K562 (cell line): ENCODE measurements around the gene CRLF1. TPM values are rescaled to one million over a fixed set of nuclear protein-coding genes. Genes with fewer than 3 reads are reported as not detected.

Experiments
- DMBX1 ChIP-seq: fragments of 250-450 bp; sonication (Bioruptor Pico); IDR thresholded peaks from 2 replicates; pipeline ENCODE4 v1.8.0; 2022; ENCODE audit warnings: inconsistent platforms, mild to moderate bottlenecking, moderate library complexity, borderline replicate concordance
- ELF1 ChIP-seq: fragments of 200-800 bp; sonication (Bioruptor generic); IDR thresholded peaks from 2 replicates; pipeline ENCODE4 v1.6.1; 2016; ENCODE audit warnings: missing genetic modification characterization, missing compliant biosample characterization
- ETV5 ChIP-seq: sonication (generic); formaldehyde crosslinking; IDR thresholded peaks from 2 replicates; pipeline ENCODE4 v1.4.0; 2020; ENCODE audit warnings: low read depth, mild to moderate bottlenecking, missing genetic modification reagents
- HNRNPL ChIP-seq: fragments of 200-400 bp; formaldehyde crosslinking; IDR thresholded peaks from 2 replicates; pipeline ENCODE4 v1.6.1; 2017; ENCODE audit warnings: low read depth, mild to moderate bottlenecking, low read length
- ILF3 ChIP-seq: fragments of 450-650 bp; IDR thresholded peaks from 2 replicates; pipeline ENCODE4 v1.6.1; 2018; ENCODE audit warnings: antibody characterized with exemption, mild to moderate bottlenecking, moderate library complexity, borderline replicate concordance
- JUND ChIP-seq, 2 experiments: IDR thresholded peaks; 2 replicates in 1 of 2; 3 replicates in 1 of 2; pipeline ENCODE4 v1.6.1; 2011; ENCODE audit warnings: borderline replicate concordance in 2 of 2, low read depth in 2 of 2, low read length in 2 of 2, improper control_type of control experiment in 1 of 2, missing biosample characterization in 1 of 2, missing genetic modification characterization in 1 of 2, missing genetic modification reagents in 1 of 2
- KLF1 ChIP-seq: fragments of 450-650 bp; IDR thresholded peaks from 2 replicates; pipeline ENCODE4 v1.6.1; 2016; ENCODE audit warnings: missing genetic modification characterization, missing compliant biosample characterization
- PHF21A ChIP-seq: fragments of 450-650 bp; IDR thresholded peaks from 2 replicates; pipeline ENCODE4 v1.6.1; 2017; ENCODE audit warnings: low read depth, borderline replicate concordance
- THRA ChIP-seq: fragments of 450-650 bp; IDR thresholded peaks from 2 replicates; pipeline ENCODE4 v1.6.1; 2017; ENCODE audit warnings: mild to moderate bottlenecking, moderate library complexity
- YY1 ChIP-seq, 3 experiments: IDR thresholded peaks; 2 replicates each; pipeline ENCODE4 v1.6.1; 2011; ENCODE audit warnings: low read length in 2 of 3, mild to moderate bottlenecking in 2 of 3, moderate library complexity in 2 of 3, borderline replicate concordance in 1 of 3, control low read depth in 1 of 3, low read depth in 1 of 3; ENCODE audit not compliant: insufficient read depth in 3 of 3, insufficient replicate concordance in 2 of 3, control insufficient read depth in 1 of 3, insufficient read length in 1 of 3; ENCODE audit errors: extremely low read depth in 1 of 3
- ZNF146 ChIP-seq: IDR thresholded peaks from one replicate; pipeline ENCODE4 v1.6.1; 2018; ENCODE audit warnings: missing compliant biosample characterization; ENCODE audit not compliant: unreplicated experiment
- ZNF24 ChIP-seq: fragments of 450-650 bp; IDR thresholded peaks from 2 replicates; pipeline ENCODE4 v1.6.1; 2016
- ZNF324 ChIP-seq: fragments of 250-450 bp; sonication (Bioruptor Pico); IDR thresholded peaks from 2 replicates; pipeline ENCODE4 v1.4.0; 2020; ENCODE audit warnings: mild to moderate bottlenecking
- ZNF740 ChIP-seq, 3 experiments: fragments of 200-800 bp in 1 of 3; sonication (Bioruptor generic) in 1 of 3; sonication (generic) in 1 of 3; formaldehyde crosslinking in 1 of 3; IDR thresholded peaks; 2 replicates each; pipeline versions ENCODE4 v1.6.1 to v1.8.0; 2016 to 2022; ENCODE audit warnings: mild to moderate bottlenecking in 2 of 3, missing compliant biosample characterization in 2 of 3, missing genetic modification characterization in 2 of 3, missing genetic modification reagents in 1 of 3
- ZNF76 ChIP-seq: fragments of 250-450 bp; sonication (Bioruptor Pico); IDR thresholded peaks from 2 replicates; pipeline ENCODE4 v1.4.0; 2020; ENCODE audit warnings: mild to moderate bottlenecking, moderate library complexity, borderline replicate concordance
- ZNF766 ChIP-seq: fragments of 200-800 bp; sonication (Bioruptor generic); conservative IDR thresholded peaks from 2 replicates; pipeline ENCODE4 v1.6.1; 2016; ENCODE audit warnings: missing genetic modification characterization, missing compliant biosample characterization
- polyA plus RNA-seq, 8 experiments: library from polyadenylated mRNA; depleted of rRNA in 4 of 8; stranded (reverse) in 5 of 8; unstranded in 3 of 8; fragments of >200 nt; fragmentation: Nextera tagmentation in 2 of 8; fragmentation: Illumina TruSeq in 1 of 8; extraction: Ambion mirVana in 2 of 8; extraction: Trizol in 1 of 8; gene quantifications; 2 replicates each; pipeline versions ENCODE4 v1.2.1 to v1.2.3, GENCODE V29; 2011 to 2014; ENCODE audit warnings: inconsistent platforms in 1 of 8, missing spikeins in 1 of 8
- total RNA-seq, 7 experiments: library from RNA; depleted of rRNA in 6 of 7; stranded (reverse); fragments of >200 nt in 6 of 7; fragmentation: Illumina TruSeq in 2 of 7; extraction: Trizol in 2 of 7; gene quantifications; 2 replicates each; pipeline versions ENCODE4 v1.2.1 to v1.2.3, GENCODE V29; 2011 to 2021; ENCODE audit warnings: low replicate concordance in 1 of 7

Gene CRLF1
- total and polyA plus RNA-seq, 9 of the 15 experiments (the other 6 are each of a cell fraction or from before 2014, with no cell fraction given) = 0.85 to 3.6 (median 1.7) TPM

- TF ChIP-seq ZNF766 (CRISPR knock-in tag) (peak; percentile 96), KLF1 (no peak), DMBX1 (peak; percentile 84), ELF1 (tag) (peak; percentile 61; the same call in 1 of the 2 replicates), HNRNPL (no peak), ZNF324 (CRISPR knock-in tag) (no peak), ZNF76 (no peak), ILF3 (no peak), ZNF146 (CRISPR knock-in tag) (no peak), PHF21A (peak; percentile 89; the same call in 1 of the 2 replicates), JUND (IDR thresholded peaks at IDR 0.05; ENCODE audit: borderline replicate concordance, low read depth, low read length) (peak; percentile 71), JUND (tag; IDR thresholded peaks at IDR 0.05; ENCODE audit: borderline replicate concordance, low read depth, low read length) (peak; percentile 56; the same call in 2 of the 3 replicates), YY1 (IDR thresholded peaks at IDR 0.05; ENCODE audit: borderline replicate concordance in 1 of 3, control insufficient read depth in 1 of 3, extremely low read depth in 1 of 3, insufficient read depth in 3 of 3, insufficient read length in 1 of 3, insufficient replicate concordance in 2 of 3, low read depth in 1 of 3, low read length in 2 of 3) (peak in 1 of 3 experiments; percentile 38), ZNF740 (CRISPR knock-in tag; IDR thresholded peaks at IDR 0.05) (peak; percentile 79; the same call in 1 of the 2 replicates), ZNF740 (tag; IDR thresholded peaks at IDR 0.05) (peak in 1 of 2 experiments; percentile 40; a peak in 1 of 4 replicates), ETV5 (CRISPR knock-in tag) (no peak), ZNF24 (peak; percentile 65), THRA (no peak)
Observed at GRCh38 chr19:18543814-18544475, 62.7 kb downstream of the CRLF1 start (continued).
